Measurements from ENCODE around the gene ENTPD7.

Gene ENTPD7

GRCh38 chr10:99750641-99751040, 91.3 kb downstream of the ENTPD7 start:
- DNase-seq: no peak

DNA sequence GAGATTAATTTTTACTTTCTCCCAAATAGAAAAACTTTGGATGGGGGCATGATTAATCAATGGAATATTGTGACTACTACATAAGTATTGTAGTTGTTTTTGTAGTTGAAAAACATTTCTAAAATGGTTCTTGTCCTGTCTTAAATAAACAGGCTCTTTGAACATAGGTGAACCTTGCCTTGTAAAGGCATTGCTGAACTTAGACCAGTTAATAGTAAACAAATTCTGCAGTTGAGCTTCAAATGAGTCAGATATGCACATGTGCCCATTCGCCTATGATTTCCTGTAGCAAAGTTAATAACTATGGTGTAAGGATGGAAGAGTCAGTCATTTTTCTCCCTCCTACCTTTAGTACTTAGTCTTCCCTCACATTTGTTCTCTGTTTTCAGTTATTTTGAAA, 95.4 kb downstream of the ENTPD7 start:
- DNase-seq: no peak
